Occipital lobe (tissue), 2 donors: Measurements from ENCODE around the gene CD79B. TPM values are rescaled to one million over a fixed set of nuclear protein-coding genes. Genes with fewer than 3 reads are reported as not detected.
"Not testable (repeated sequence)": the region's sequence is repeated elsewhere in the genome, so short reads cannot be mapped to it uniquely, and the experiment has no call there.

Source experiments
- DNase-seq: peaks from one replicate; lab custom pipeline; 2025; lab: John Stamatoyannopoulos, UW
- total RNA-seq: library from RNA; depleted of rRNA; stranded (reverse); fragments of >200 nt; gene quantifications from one replicate; pipeline ENCODE4 v1.2.3, GENCODE V29; 2014

The CD79B gene
- total RNA-seq, 1 donor from 2014 or later, result not detected

- DNase-seq, result no peak
Measured at GRCh38 chr17:63911041-63911635, 21.0 kb downstream of the CD79B start, which contains the start of gene CSHL1. CSHL1 (minus strand) TSS chr17:63911258; CDS start chr17:63911196, 62 bp downstream.

- DNase-seq, result no peak
Measured at GRCh38 chr17:63910096-63910495, 22.0 kb downstream of the CD79B start.

GRCh38 chr17:63909586-63909985 lies 22.5 kb downstream of the CD79B start:
- not testable (repeated sequence) for DNase-seq

- not testable (repeated sequence) for DNase-seq
Measured at GRCh38 chr17:63907161-63907778, 24.9 kb downstream of the CD79B start.

GRCh38 chr17:63904796-63905195 lies 27.3 kb downstream of the CD79B start:
- not testable (repeated sequence) for DNase-seq

- DNase-seq, result not testable (repeated sequence)
Measured at GRCh38 chr17:63903787-63904201, 28.3 kb downstream of the CD79B start.

- not testable (repeated sequence) for DNase-seq
Measured at GRCh38 chr17:63901971-63902370, 30.2 kb downstream of the CD79B start.

- DNase-seq, result not testable (repeated sequence)
Measured at GRCh38 chr17:63898899-63899798, 33.0 kb downstream of the CD79B start.

GRCh38 chr17:63896524-63897354 lies 35.4 kb downstream of the CD79B start, which contains the start of gene CSH1:
CSH1 (minus strand) TSS chr17:63896574; CDS start chr17:63896511, 63 bp downstream.
- not testable (repeated sequence) for DNase-seq

- not testable (repeated sequence) for DNase-seq
Measured at GRCh38 chr17:63894821-63895220, 37.3 kb downstream of the CD79B start.

- DNase-seq, result not testable (repeated sequence)
Measured at GRCh38 chr17:63894021-63894420, 38.1 kb downstream of the CD79B start.

GRCh38 chr17:63892316-63893037 lies 39.7 kb downstream of the CD79B start:
- DNase-seq, result not testable (repeated sequence)

- not testable (repeated sequence) for DNase-seq
Measured at GRCh38 chr17:63889026-63889848, 42.9 kb downstream of the CD79B start.

GRCh38 chr17:63885119-63885518 lies 47.0 kb downstream of the CD79B start:
- not testable (repeated sequence) for DNase-seq

GRCh38 chr17:63882626-63883126 lies 49.5 kb downstream of the CD79B start:
- DNase-seq, result not testable (repeated sequence)

- DNase-seq, result no peak
Measured at GRCh38 chr17:63881935-63882601, 50.1 kb downstream of the CD79B start, which contains the start of gene GH2. GH2 (minus strand) TSS chr17:63881944; CDS start chr17:63881801, 143 bp downstream.

- DNase-seq, result not testable (repeated sequence)
Measured at GRCh38 chr17:63881337-63881736, 50.8 kb downstream of the CD79B start.

GRCh38 chr17:63880706-63881105 lies 51.4 kb downstream of the CD79B start:
- no peak for DNase-seq
